ENCODE measurements around the gene MMP23B. TPM values are rescaled to one million over a fixed set of nuclear protein-coding genes. Genes with fewer than 3 reads are reported as not detected.
A peak's percentile ranks its signal among the peaks of the same experiment; 100 is the strongest.
"Not testable (repeated sequence)": the region's sequence is repeated elsewhere in the genome, so short reads cannot be mapped to it uniquely, and the experiment has no call there.

The MMP23B gene
- total RNA-seq (2014; rRNA removed; shearing (Covaris generic)) = 11.9 and 15.7 TPM in 2 replicates

GRCh38 chr1:1631782-1632420, at the start of gene MMP23B:
TSS of gene MMP23B (plus strand) at chr1:1632173. CDS start at chr1:1632219, 46 bp downstream.
- Histone ChIP-seq H3K36me3 (replicated peaks; ENCODE audit: control insufficient read depth, insufficient read depth, low read length) (peaks cover 1% of the 10 kb centered on the region; the same call in 1 of the 2 replicates), H3K4me3 (ENCODE audit: insufficient read depth, low read depth, low read length) (peak within 1 kb of the TSS; percentile 42), H3K27me3 (ENCODE audit: control insufficient read depth, insufficient read depth, low read length) (peaks cover 21% of the 10 kb centered on the region)
- peak; percentile 98 for DNase-seq

GRCh38 chr1:1582585-1583346, 49.2 kb upstream of the MMP23B start:
- H3K4me3 ChIP-seq (ENCODE audit: insufficient read depth, low read depth, low read length) = no peak overlapping the region
- no peaks in the 10 kb centered on the region for H3K36me3 ChIP-seq (replicated peaks; ENCODE audit: control insufficient read depth, insufficient read depth, low read length)
- DNase-seq = no peak
- H3K27me3 ChIP-seq (ENCODE audit: control insufficient read depth, insufficient read depth, low read length) = no peaks in the 10 kb centered on the region; the same call in 1 of the 2 replicates

- H3K27me3 ChIP-seq (ENCODE audit: control insufficient read depth, insufficient read depth, low read length) = no peaks in the 10 kb centered on the region; the same call in 1 of the 2 replicates
- no peaks in the 10 kb centered on the region for H3K36me3 ChIP-seq (replicated peaks; ENCODE audit: control insufficient read depth, insufficient read depth, low read length)
- no peak overlapping the region for H3K4me3 ChIP-seq (ENCODE audit: insufficient read depth, low read depth, low read length)
- no peak for DNase-seq
These were observed 48.5 kb upstream of the MMP23B start for GRCh38 chr1:1583347-1584010.

- H3K27me3 ChIP-seq (ENCODE audit: control insufficient read depth, insufficient read depth, low read length) = no peaks in the 10 kb centered on the region
- no peaks in the 10 kb centered on the region for H3K36me3 ChIP-seq (replicated peaks; ENCODE audit: control insufficient read depth, insufficient read depth, low read length)
- no peak overlapping the region for H3K4me3 ChIP-seq (ENCODE audit: insufficient read depth, low read depth, low read length)
- DNase-seq = no peak
These were observed 40.5 kb upstream of the MMP23B start for GRCh38 chr1:1591452-1591851.

- Histone ChIP-seq H3K36me3 (replicated peaks; ENCODE audit: control insufficient read depth, insufficient read depth, low read length) (no peaks in the 10 kb centered on the region), H3K27me3 (ENCODE audit: control insufficient read depth, insufficient read depth, low read length) (peaks cover 8% of the 10 kb centered on the region), H3K4me3 (ENCODE audit: insufficient read depth, low read depth, low read length) (no peak overlapping the region)
- DNase-seq = peak; percentile 50
These were observed 38.0 kb upstream of the MMP23B start for GRCh38 chr1:1593834-1594601.

GRCh38 chr1:1594602-1595260, 37.2 kb upstream of the MMP23B start:
- Histone ChIP-seq H3K36me3 (replicated peaks; ENCODE audit: control insufficient read depth, insufficient read depth, low read length) (no peaks in the 10 kb centered on the region), H3K27me3 (ENCODE audit: control insufficient read depth, insufficient read depth, low read length) (peaks cover 11% of the 10 kb centered on the region), H3K4me3 (ENCODE audit: insufficient read depth, low read depth, low read length) (no peak overlapping the region)
- DNase-seq = peak; percentile 60

GRCh38 chr1:1595341-1595740, 36.6 kb upstream of the MMP23B start:
- not testable (repeated sequence) for DNase-seq; H3K36me3 ChIP-seq (replicated peaks; ENCODE audit: control insufficient read depth, insufficient read depth, low read length); H3K4me3 ChIP-seq (ENCODE audit: insufficient read depth, low read depth, low read length)
- peaks cover 13% of the 10 kb centered on the region for H3K27me3 ChIP-seq (ENCODE audit: control insufficient read depth, insufficient read depth, low read length)

- no peaks in the 10 kb centered on the region for H3K36me3 ChIP-seq (replicated peaks; ENCODE audit: control insufficient read depth, insufficient read depth, low read length)
- peaks cover 26% of the 10 kb centered on the region for H3K27me3 ChIP-seq (ENCODE audit: control insufficient read depth, insufficient read depth, low read length)
- peak; percentile 69 for DNase-seq
- H3K4me3 ChIP-seq (ENCODE audit: insufficient read depth, low read depth, low read length) = no peak overlapping the region
These were observed 35.3 kb upstream of the MMP23B start for GRCh38 chr1:1596493-1597274.

- peak; percentile 93 for DNase-seq
- 0 out of 2 replicates have a peak overlapping the region, but pooled peaks have one; percentile 4 for H3K4me3 ChIP-seq (ENCODE audit: insufficient read depth, low read depth, low read length)
- H3K27me3 ChIP-seq (ENCODE audit: control insufficient read depth, insufficient read depth, low read length) = peaks cover 29% of the 10 kb centered on the region
- no peaks in the 10 kb centered on the region for H3K36me3 ChIP-seq (replicated peaks; ENCODE audit: control insufficient read depth, insufficient read depth, low read length)
These were observed 34.6 kb upstream of the MMP23B start for GRCh38 chr1:1597275-1597930.

GRCh38 chr1:1598051-1598719, 33.8 kb upstream of the MMP23B start:
- DNase-seq = peak; percentile 68
- peaks cover 29% of the 10 kb centered on the region for H3K27me3 ChIP-seq (ENCODE audit: control insufficient read depth, insufficient read depth, low read length)
- H3K4me3 ChIP-seq (ENCODE audit: insufficient read depth, low read depth, low read length) = no peak overlapping the region
- no peaks in the 10 kb centered on the region for H3K36me3 ChIP-seq (replicated peaks; ENCODE audit: control insufficient read depth, insufficient read depth, low read length)

GRCh38 chr1:1598720-1599029, 33.3 kb upstream of the MMP23B start:
- H3K4me3 ChIP-seq (ENCODE audit: insufficient read depth, low read depth, low read length) = no peak overlapping the region
- peaks cover 29% of the 10 kb centered on the region for H3K27me3 ChIP-seq (ENCODE audit: control insufficient read depth, insufficient read depth, low read length)
- DNase-seq = no peak
- no peaks in the 10 kb centered on the region for H3K36me3 ChIP-seq (replicated peaks; ENCODE audit: control insufficient read depth, insufficient read depth, low read length)

GRCh38 chr1:1599030-1599934, 32.7 kb upstream of the MMP23B start:
- peak; percentile 94 for DNase-seq

More at GRCh38 chr1:1599030-1599934, 32.7 kb upstream of the MMP23B start:
- peaks cover 29% of the 10 kb centered on the region for H3K27me3 ChIP-seq (ENCODE audit: control insufficient read depth, insufficient read depth, low read length)
- H3K36me3 ChIP-seq (replicated peaks; ENCODE audit: control insufficient read depth, insufficient read depth, low read length) = no peaks in the 10 kb centered on the region
- peak overlapping the region; percentile 33 for H3K4me3 ChIP-seq (ENCODE audit: insufficient read depth, low read depth, low read length)
